ENCODE measurements around the gene KRT2. TPM values are rescaled to one million over a fixed set of nuclear protein-coding genes. Genes with fewer than 3 reads are reported as not detected.

KRT2 gene
- total and polyA plus RNA-seq, 10 of the 15 experiments (the other 5 are each of a cell fraction or from before 2014, with no cell fraction given): 0.08 to 0.12 TPM; not detected in 8

GRCh38 chr12:52699960-52700359 lies 47.9 kb upstream of the KRT2 start:
- Histone ChIP-seq H3K9me3 (replicated peaks; ENCODE audit: control insufficient read depth, insufficient read depth, low read length) (no peaks in the 10 kb centered on the region), H3K4me2 (ENCODE audit: control insufficient read depth, insufficient read depth) (no peak overlapping the region), H3K79me2 (ENCODE audit: control insufficient read depth, insufficient read depth, low read length) (no peaks in the 10 kb centered on the region), H3K27me3 (replicated peaks in 1 of 2; ENCODE audit: control insufficient read depth in 2 of 2, insufficient read depth in 2 of 2, low read length in 1 of 2) (peaks cover 1 to 2% of the 10 kb centered on the region in 2 experiments; a peak in 2 of 4 replicates), H3K36me3 (ENCODE audit: control insufficient read depth in 2 of 2, insufficient read depth in 2 of 2, low read length in 1 of 2) (no peaks in the 10 kb centered on the region), H2AFZ (ENCODE audit: control insufficient read depth, low read depth, low read length) (no peak overlapping the region), H3K9ac (ENCODE audit: control insufficient read depth, insufficient read depth, low read length) (no peak overlapping the region), H3K4me3 (no peak overlapping the region), H3K4me1 (ENCODE audit: control insufficient read depth, insufficient read depth, low read length) (no peaks in the 10 kb centered on the region), H4K20me1 (ENCODE audit: control insufficient read depth, insufficient read depth) (no peaks in the 10 kb centered on the region), H3K27ac (ENCODE audit: control insufficient read depth, insufficient read depth) (no peak overlapping the region)
- BruUV-seq (replicated peaks): no TSS peak
- SMC1A ChIA-PET (ENCODE audit: uncharacterized antibody, unreplicated experiment): no interaction called here
- FAIRE-seq (no peak), ATAC-seq (no peak), DNase-seq (ENCODE audit: low read depth, low spot score) (no peak)
- RAD21 ChIA-PET (ENCODE audit: unreplicated experiment): no interaction called here
- no peak for TF ChIP-seq PAX5 (IDR thresholded peaks at IDR 0.05; ENCODE audit: borderline replicate concordance, low read depth, low read length)
- no peak for TF ChIP-seq HDAC6 (IDR thresholded peaks at IDR 0.05; ENCODE audit: unreplicated experiment)
- TF ChIP-seq ZBTB33 (IDR thresholded peaks at IDR 0.05): no peak
- no peak for TF ChIP-seq CHD1 (IDR thresholded peaks at IDR 0.05; ENCODE audit: low read depth, low read length)
- TF ChIP-seq BRCA1 (IDR thresholded peaks at IDR 0.05; ENCODE audit: low read depth, low read length): no peak
- no peak for TF ChIP-seq EED (IDR thresholded peaks at IDR 0.05; ENCODE audit: low read depth)
- no peak for TF ChIP-seq ZBTB4 (CRISPR knock-in tag; IDR thresholded peaks at IDR 0.05)
- TF ChIP-seq RFX5 (IDR thresholded peaks at IDR 0.05; ENCODE audit: low read depth, low read length): no peak
- TF ChIP-seq POU2F2 (IDR thresholded peaks at IDR 0.05; ENCODE audit: borderline replicate concordance, low read depth, low read length): no peak
- TF ChIP-seq IRF3 (IDR thresholded peaks at IDR 0.05): no peak
- TF ChIP-seq ZBTB40 (IDR thresholded peaks at IDR 0.05; ENCODE audit: borderline replicate concordance): no peak
- intact Hi-C loops (cut with micrococcal nuclease; ENCODE audit: unreplicated experiment): no loop called here
- 17% methylated on average over 2 of the region's 2 CpGs for WGBS (ENCODE audit: insufficient coverage, insufficient replicate concordance, low lambda C conversion rate, missing lambda C conversion rate)
- in situ Hi-C loops (cut with MboI): no loop called here
- POLR2A ChIA-PET: no interaction called here
- CTCF ChIA-PET: no interaction called here

Data from GM12878 (cell line).